ENCODE results near the gene DUSP2.

Gene DUSP2

GRCh38 chr2:96098900-96099590, 46.2 kb downstream of the DUSP2 start:
- DNase-seq, result no peak

GRCh38 chr2:96097951-96098823, 47.1 kb downstream of the DUSP2 start:
- DNase-seq, result no peak

GRCh38 chr2:96097441-96097840, 47.8 kb downstream of the DUSP2 start:
- no peak for DNase-seq

GRCh38 chr2:96095116-96095636, 50.1 kb downstream of the DUSP2 start:
- DNase-seq, result no peak

- no peak for DNase-seq
Measured at GRCh38 chr2:96093528-96093927, 51.7 kb downstream of the DUSP2 start.

Measured in NCI-H524 (cell line).